Endothelial cell of umbilical vein (primary cell): ENCODE results near the gene TRAF7. TPM values are rescaled to one million over a fixed set of nuclear protein-coding genes. Genes with fewer than 3 reads are reported as not detected.

Experiments
- BruUV-seq: library from RNA; stranded (reverse); fragments of 400-500 nt; replicated peaks from 2 replicates; lab custom pipeline; 2021; lab: Mats Ljungman, UMichigan
- CTCF ChIA-PET: fragments of 300-600, 350-600 bp; sonication (Branson Sonifier 250); formaldehyde crosslinking; loops from one replicate; lab custom pipeline; 2021; ENCODE audit warnings: antibody characterized with exemption, inconsistent platforms; lab: Charles Lee
- POLR2A ChIA-PET: fragments of 300-600, 350-600 bp; sonication (Branson Sonifier 250); formaldehyde crosslinking; loops from one replicate; lab custom pipeline; 2021; ENCODE audit warnings: antibody characterized with exemption, inconsistent platforms; lab: Charles Lee
- DNase-seq: peaks from one replicate; pipeline ENCODE4 v3.0.0-alpha.2; 2011; ENCODE audit warnings: low read depth, low spot score
- FAIRE-seq: peaks from 2 replicates; lab custom pipeline; 2011; peaks lifted over from hg19 to GRCh38; lab: Jason Lieb, UNC
- H2AFZ ChIP-seq: 2 replicates; pipeline ENCODE4 v1.6.0; 2012; ENCODE audit warnings: low read depth, low read length, control low read depth, inconsistent platforms
- H3K27ac ChIP-seq: 2 replicates; pipeline ENCODE4 v1.5.1; 2011; ENCODE audit warnings: low read depth, mild to moderate bottlenecking, control low read depth, low read length, moderate library complexity; ENCODE audit not compliant: insufficient read depth
- H3K27me3 ChIP-seq, 2 experiments: 2 replicates each; pipeline versions ENCODE4 v1.6.0 to v1.6.1; 2011; ENCODE audit warnings: low read length in 2 of 2, mixed read lengths in 1 of 2; ENCODE audit not compliant: control insufficient read depth in 2 of 2, insufficient read depth in 2 of 2
- H3K36me3 ChIP-seq, 2 experiments: 2 replicates in 1 of 2; 3 replicates in 1 of 2; pipeline ENCODE4 v1.5.1; 2011; ENCODE audit warnings: low read length in 2 of 2, mild to moderate bottlenecking in 1 of 2, moderate library complexity in 1 of 2; ENCODE audit not compliant: control insufficient read depth in 2 of 2, insufficient read depth in 2 of 2; ENCODE audit errors: extremely low read depth in 1 of 2
- H3K4me1 ChIP-seq: 3 replicates; pipeline ENCODE4 v1.5.1; 2011; ENCODE audit warnings: mild to moderate bottlenecking, low read length; ENCODE audit not compliant: control insufficient read depth, insufficient read depth; ENCODE audit errors: extremely low read depth
- H3K4me2 ChIP-seq: 2 replicates; pipeline ENCODE4 v1.6.1; 2011; ENCODE audit warnings: low read length, control low read depth, mixed read lengths; ENCODE audit not compliant: insufficient read depth
- H3K4me3 ChIP-seq, 3 experiments: fragments of 200-600 bp in 1 of 3; sonication (generic), shearing (Covaris generic) in 1 of 3; replicated peaks in 1 of 3; 2 replicates each; pipeline ENCODE4 v1.5.1; 2011 to 2016; ENCODE audit warnings: control low read depth in 3 of 3, low read length in 3 of 3, mild to moderate bottlenecking in 2 of 3, inconsistent platforms in 1 of 3, low read depth in 1 of 3, moderate library complexity in 1 of 3; ENCODE audit not compliant: insufficient read depth in 1 of 3
- H3K79me2 ChIP-seq: 2 replicates; pipeline ENCODE4 v1.6.0; 2012; ENCODE audit warnings: low read length, inconsistent platforms; ENCODE audit not compliant: control insufficient read depth, insufficient read depth
- H3K9ac ChIP-seq: replicated peaks from 2 replicates; pipeline ENCODE3; 2011; ENCODE audit warnings: low read length, control low read depth; ENCODE audit not compliant: insufficient read depth; ENCODE audit errors: extremely low read depth
- H3K9me1 ChIP-seq: replicated peaks from 3 replicates; pipeline ENCODE4 v1.6.0; 2011; ENCODE audit warnings: mild to moderate bottlenecking, low read length; ENCODE audit not compliant: control insufficient read depth, insufficient read depth; ENCODE audit errors: extremely low read depth
- H3K9me3 ChIP-seq: replicated peaks from 2 replicates; pipeline ENCODE4 v1.5.1; 2012; ENCODE audit warnings: low read length, inconsistent platforms; ENCODE audit not compliant: control insufficient read depth, insufficient read depth
- H4K20me1 ChIP-seq: replicated peaks from 2 replicates; pipeline ENCODE3; 2011; ENCODE audit warnings: mild to moderate bottlenecking, low read length; ENCODE audit not compliant: control insufficient read depth, insufficient read depth; ENCODE audit errors: extremely low read depth
- CTCF ChIP-seq, 2 donors: IDR thresholded peaks; 1 replicate in 1 of 2; 2 replicates in 1 of 2; pipeline ENCODE4 v1.5.1; 2011; ENCODE audit warnings: low read length in 2 of 2, mild to moderate bottlenecking in 2 of 2, moderate library complexity in 2 of 2, control low read depth in 1 of 2, inconsistent platforms in 1 of 2, low read depth in 1 of 2; ENCODE audit not compliant: insufficient read depth in 1 of 2; ENCODE audit errors: extremely low read depth in 1 of 2
- EZH2 ChIP-seq: IDR thresholded peaks from 2 replicates; pipeline ENCODE4 v1.6.1; 2012; ENCODE audit warnings: borderline replicate concordance, low read depth, mild to moderate bottlenecking, moderate library complexity, low read length, inconsistent platforms; ENCODE audit not compliant: severe bottlenecking
- FOS ChIP-seq: IDR thresholded peaks from 2 replicates; pipeline ENCODE4 v1.6.1; 2011; ENCODE audit warnings: mild to moderate bottlenecking, low read length, moderate library complexity, borderline replicate concordance; ENCODE audit not compliant: insufficient read depth
- GATA2 ChIP-seq: IDR thresholded peaks from 2 replicates; pipeline ENCODE4 v1.7.0; 2011; ENCODE audit warnings: low read depth, mild to moderate bottlenecking, moderate library complexity, mixed read lengths, low read length; ENCODE audit not compliant: insufficient read length, insufficient read depth
- JUN ChIP-seq: IDR thresholded peaks from 2 replicates; pipeline ENCODE4 v1.6.1; 2011; ENCODE audit warnings: borderline replicate concordance, low read depth; ENCODE audit not compliant: insufficient read length, insufficient read depth
- MAX ChIP-seq: IDR thresholded peaks from 2 replicates; pipeline ENCODE4 v1.6.1; 2011; ENCODE audit not compliant: insufficient read depth, insufficient read length
- MYC ChIP-seq: IDR thresholded peaks from one replicate; pipeline ENCODE4 v1.6.1; 2011; ENCODE audit warnings: mild to moderate bottlenecking, low read depth, low read length
- POLR2A ChIP-seq: IDR thresholded peaks from 2 replicates; pipeline ENCODE4 v1.6.1; 2012; ENCODE audit warnings: low read depth, mild to moderate bottlenecking, control low read depth, low read length
- POLR2AphosphoS5 ChIP-seq: IDR thresholded peaks from 2 replicates; pipeline ENCODE4 v1.6.1; 2012; ENCODE audit warnings: low read depth, mild to moderate bottlenecking, control low read depth, low read length, moderate library complexity; ENCODE audit not compliant: insufficient read depth
- dilution Hi-C: fragments of 300-500 bp; cut with MboI; formaldehyde crosslinking; loops from one replicate; pipeline ENCODE4 v1.15.0; 2019; ENCODE audit warnings: low sequenced_read_pairs; ENCODE audit not compliant: extremely low pct_ligation_motif_present
- intact Hi-C: fragments of 100-400 bp; cut with micrococcal nuclease; formaldehyde crosslinking; loops from one replicate; pipeline ENCODE4 v1.10.0; 2022
- polyA plus RNA-seq, 4 experiments: library from polyadenylated mRNA; depleted of rRNA in 3 of 4; stranded (reverse) in 3 of 4; unstranded in 1 of 4; fragments of >200 nt; gene quantifications; 2 replicates each; pipeline versions ENCODE4 v1.2.1 to v1.2.3, GENCODE V29; 2011 to 2012; ENCODE audit warnings: missing spikeins in 1 of 4
- total RNA-seq: library from RNA; stranded (reverse); gene quantifications from 2 replicates; pipeline ENCODE4 v1.2.3, GENCODE V29; 2021

The TRAF7 gene
- total and polyA plus RNA-seq, 2 donors (not counting 3 experiments of a cell fraction or from before 2014, with no cell fraction given) = 141 to 175 TPM

GRCh38 chr16:2152695-2153506 is 2.7 kb upstream of the TRAF7 start:
- Histone ChIP-seq H4K20me1 (no peaks in the 10 kb centered on the region), H3K9me1 (no peaks in the 10 kb centered on the region), H3K27ac (no peak overlapping the region), H3K27me3 (no peaks in the 10 kb centered on the region), H3K4me2 (peak overlapping the region; percentile 75), H3K9me3 (no peaks in the 10 kb centered on the region), H3K4me1 (peaks cover 35% of the 10 kb centered on the region), H3K79me2 (peaks cover 60% of the 10 kb centered on the region), H3K9ac (peak overlapping the region; percentile 83), H3K4me3 (peak overlapping the region; percentile 15 to 96 (median 65)), H2AFZ (no peak overlapping the region), H3K36me3 (peaks cover 2 to 7% of the 10 kb centered on the region in 2 experiments)
- no TSS peak for BruUV-seq
- POLR2A ChIA-PET = interaction anchor here (0.6 to 1.1 kb wide), 3 partner anchors 9 to 130 kb away, joined by 3 to 4 read pairs (median 3); no protein-coding TSS in a partner anchor
- TF ChIP-seq FOS (no peak), MAX (no peak), CTCF (IDR thresholded peaks at IDR 0.05; ENCODE audit: extremely low read depth in 1 of 2, insufficient read depth in 1 of 2, low read depth in 1 of 2, low read length in 2 of 2) (no peak), GATA2 (no peak), POLR2A (peak; percentile 87), JUN (no peak), MYC (no peak), EZH2 (no peak), POLR2AphosphoS5 (peak; percentile 37)
- DNase-seq = no peak
- FAIRE-seq = no peak
- dilution Hi-C loops (loop anchor here (25.0 kb wide), 1 partner anchor 116 kb away; the partner anchor contains the start of genes NHERF2, NTHL1 and TSC2), intact Hi-C loops (loop anchor here (1.0 to 5.0 kb wide), 2 partner anchors 148 to 291 kb away; no protein-coding TSS in a partner anchor)
- CTCF ChIA-PET = interaction anchor here (0.6 to 2.5 kb wide), 9 partner anchors 13 to 155 kb away, joined by 3 to 14 read pairs (median 4); partner anchors contain the start of gene ECI1
